DOHH2 (cell line): ENCODE measurements around the gene OXTR.

Source experiments
- EZH2phosphoT487 ChIP-seq: fragments of 200-600 bp; sonication (generic); IDR thresholded peaks from 2 replicates; pipeline ENCODE4 v1.6.1; 2017; ENCODE audit warnings: borderline replicate concordance, mild to moderate bottlenecking, antibody characterized with exemption, low read length, moderate library complexity, mixed read lengths
- TF ChIP-seq, protein P1 (sequence below): fragments of 200-600 bp; sonication (generic); IDR thresholded peaks from one replicate; pipeline ENCODE4 v1.5.1; 2014; ENCODE audit warnings: antibody characterized with exemption, mild to moderate bottlenecking, low read depth, low read length; ENCODE audit not compliant: poor library complexity, severe bottlenecking

DNA sequence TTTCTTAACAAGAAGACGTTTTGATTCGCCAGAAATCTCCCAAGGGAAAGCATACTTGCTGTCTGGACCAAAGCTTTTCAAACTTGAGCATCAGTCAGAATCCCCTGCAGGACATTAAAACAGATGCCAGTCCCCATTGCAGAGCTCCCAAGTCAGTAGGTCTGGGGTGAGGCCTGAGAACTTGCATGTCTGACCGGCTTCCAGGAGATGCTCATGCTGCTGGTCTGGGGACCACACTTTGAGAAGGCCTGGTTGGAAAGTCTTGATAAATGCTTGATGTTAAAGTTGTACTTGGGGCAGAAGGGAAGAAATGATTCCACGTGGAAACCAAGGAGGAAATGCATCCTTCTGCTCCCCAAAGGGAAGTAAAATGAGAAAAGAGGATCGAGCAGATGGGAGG is 60.1 kb downstream of the OXTR start:
- TF ChIP-seq, protein P1, sequence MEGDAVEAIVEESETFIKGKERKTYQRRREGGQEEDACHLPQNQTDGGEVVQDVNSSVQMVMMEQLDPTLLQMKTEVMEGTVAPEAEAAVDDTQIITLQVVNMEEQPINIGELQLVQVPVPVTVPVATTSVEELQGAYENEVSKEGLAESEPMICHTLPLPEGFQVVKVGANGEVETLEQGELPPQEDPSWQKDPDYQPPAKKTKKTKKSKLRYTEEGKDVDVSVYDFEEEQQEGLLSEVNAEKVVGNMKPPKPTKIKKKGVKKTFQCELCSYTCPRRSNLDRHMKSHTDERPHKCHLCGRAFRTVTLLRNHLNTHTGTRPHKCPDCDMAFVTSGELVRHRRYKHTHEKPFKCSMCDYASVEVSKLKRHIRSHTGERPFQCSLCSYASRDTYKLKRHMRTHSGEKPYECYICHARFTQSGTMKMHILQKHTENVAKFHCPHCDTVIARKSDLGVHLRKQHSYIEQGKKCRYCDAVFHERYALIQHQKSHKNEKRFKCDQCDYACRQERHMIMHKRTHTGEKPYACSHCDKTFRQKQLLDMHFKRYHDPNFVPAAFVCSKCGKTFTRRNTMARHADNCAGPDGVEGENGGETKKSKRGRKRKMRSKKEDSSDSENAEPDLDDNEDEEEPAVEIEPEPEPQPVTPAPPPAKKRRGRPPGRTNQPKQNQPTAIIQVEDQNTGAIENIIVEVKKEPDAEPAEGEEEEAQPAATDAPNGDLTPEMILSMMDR, result no peak
- no peak for TF ChIP-seq EZH2phosphoT487
